BE2C (cell line): ENCODE data around the gene PSD2.

ENCODE experiments used
- DNase-seq: peaks from one replicate; pipeline ENCODE4 v3.0.0-alpha.2; 2020
- H3K27me3 ChIP-seq: fragments of 250-450 bp; sonication (Bioruptor Pico); 2 replicates; pipeline ENCODE4 v1.5.1; 2020; ENCODE audit warnings: mild to moderate bottlenecking
- H3K36me3 ChIP-seq: fragments of 250-450 bp; sonication (Bioruptor Pico); 2 replicates; pipeline ENCODE4 v1.5.1; 2020; ENCODE audit warnings: mild to moderate bottlenecking
- H3K4me1 ChIP-seq: fragments of 250-450 bp; sonication (Bioruptor Pico); 2 replicates; pipeline ENCODE4 v1.5.1; 2020
- H3K4me3 ChIP-seq: 2 replicates; pipeline ENCODE4 v1.5.1; 2011; ENCODE audit warnings: low read depth, low read length
- H3K9me3 ChIP-seq: fragments of 250-450 bp; sonication (Bioruptor Pico); 2 replicates; pipeline ENCODE4 v1.5.1; 2020
- CTCF ChIP-seq: IDR thresholded peaks from 2 replicates; pipeline ENCODE4 v1.5.1; 2012; ENCODE audit warnings: mild to moderate bottlenecking, low read depth, low read length

The PSD2 gene

GRCh38 chr5:139758510-139759075 is 37.0 kb upstream of the PSD2 start:
- DNase-seq, result no peak
- H3K36me3 ChIP-seq, result no peaks in the 10 kb centered on the region
- TF ChIP-seq CTCF, result no peak
- peaks cover 26% of the 10 kb centered on the region for H3K4me1 ChIP-seq
- H3K9me3 ChIP-seq, result no peaks in the 10 kb centered on the region
- peaks cover 10% of the 10 kb centered on the region for H3K27me3 ChIP-seq
- H3K4me3 ChIP-seq, result peak overlapping the region; percentile 37

GRCh38 chr5:139759219-139759721 is 36.3 kb upstream of the PSD2 start:
- peak; percentile 57 for DNase-seq

GRCh38 chr5:139760066-139761056 is 35.2 kb upstream of the PSD2 start:
- no peak for TF ChIP-seq CTCF
- DNase-seq, result no peak
- Histone ChIP-seq H3K4me1 (peaks cover 32% of the 10 kb centered on the region), H3K9me3 (no peaks in the 10 kb centered on the region), H3K4me3 (no peak overlapping the region), H3K36me3 (no peaks in the 10 kb centered on the region), H3K27me3 (peaks cover 8% of the 10 kb centered on the region)

More at GRCh38 chr5:139759219-139759721, 36.3 kb upstream of the PSD2 start:
- Histone ChIP-seq H3K4me3 (peak overlapping the region; percentile 37), H3K36me3 (no peaks in the 10 kb centered on the region), H3K27me3 (peaks cover 10% of the 10 kb centered on the region), H3K9me3 (no peaks in the 10 kb centered on the region), H3K4me1 (peaks cover 26% of the 10 kb centered on the region)
- no peak for TF ChIP-seq CTCF

GRCh38 chr5:139761057-139761450 is 34.6 kb upstream of the PSD2 start:
- Histone ChIP-seq H3K36me3 (no peaks in the 10 kb centered on the region), H3K9me3 (no peaks in the 10 kb centered on the region), H3K4me1 (peaks cover 29% of the 10 kb centered on the region), H3K4me3 (no peak overlapping the region), H3K27me3 (peaks cover 3% of the 10 kb centered on the region; the same call in 1 of the 2 replicates)
- no peak for TF ChIP-seq CTCF
- no peak for DNase-seq

GRCh38 chr5:139761501-139761900 is 34.1 kb upstream of the PSD2 start:
- no peak overlapping the region for H3K4me3 ChIP-seq
- TF ChIP-seq CTCF, result no peak
- DNase-seq, result no peak
- no peaks in the 10 kb centered on the region for H3K27me3 ChIP-seq
- peaks cover 29% of the 10 kb centered on the region for H3K4me1 ChIP-seq
- no peaks in the 10 kb centered on the region for H3K36me3 ChIP-seq
- no peaks in the 10 kb centered on the region for H3K9me3 ChIP-seq
